GM23338 (cell line): Measurements from ENCODE around the gene ONECUT1. TPM values are rescaled to one million over a fixed set of nuclear protein-coding genes. Genes with fewer than 3 reads are reported as not detected.

Experiments
- ATAC-seq: fragments of 200-7000 bp; cut with Tn5 transposase; 3 replicates; pipeline ENCODE4 v1.9.1; 2020
- DNase-seq: peaks from one replicate; pipeline ENCODE4 v3.0.0-alpha.2; 2015; ENCODE audit warnings: low spot score
- H2AFZ ChIP-seq: fragments of 200-600 bp; sonication (generic); 2 replicates; pipeline ENCODE4 v1.8.0; 2016; ENCODE audit warnings: antibody characterized with exemption, mild to moderate bottlenecking, moderate library complexity
- H3F3A ChIP-seq: fragments of 200-600 bp; sonication (generic); replicated peaks from 2 replicates; pipeline ENCODE4 v1.8.0; 2017; ENCODE audit warnings: antibody characterized with exemption, mixed run types, low read depth
- H3K27ac ChIP-seq: fragments of 200-600 bp; sonication (generic); 2 replicates; pipeline ENCODE4 v1.6.1; 2016; ENCODE audit warnings: low read depth
- H3K27me3 ChIP-seq: fragments of 200-600 bp; sonication (generic); 2 replicates; pipeline ENCODE4 v1.8.0; 2016; ENCODE audit warnings: mild to moderate bottlenecking, mixed run types, moderate library complexity; ENCODE audit not compliant: insufficient read depth
- H3K36me3 ChIP-seq: fragments of 200-600 bp; sonication (generic); 2 replicates; pipeline ENCODE4 v1.8.0; 2016; ENCODE audit warnings: mild to moderate bottlenecking; ENCODE audit not compliant: insufficient read depth
- H3K4me1 ChIP-seq: fragments of 200-600 bp; sonication (generic); 2 replicates; pipeline ENCODE4 v1.8.0; 2016; ENCODE audit warnings: mild to moderate bottlenecking, moderate library complexity; ENCODE audit not compliant: insufficient read depth
- H3K4me2 ChIP-seq: fragments of 200-600 bp; sonication (generic); 2 replicates; pipeline ENCODE4 v1.7.1; 2017; ENCODE audit warnings: mixed run types
- H3K4me3 ChIP-seq: fragments of 200-600 bp; sonication (generic); 2 replicates; pipeline ENCODE4 v1.6.1; 2016; ENCODE audit warnings: mixed run types
- H3K79me2 ChIP-seq: fragments of 200-600 bp; sonication (generic); replicated peaks from 2 replicates; pipeline ENCODE4 v1.8.0; 2017; ENCODE audit warnings: mild to moderate bottlenecking; ENCODE audit not compliant: insufficient read depth
- H3K9me2 ChIP-seq: fragments of 200-600 bp; sonication (generic); 2 replicates; pipeline ENCODE4 v1.8.0; 2017; ENCODE audit not compliant: insufficient read depth
- H4K20me1 ChIP-seq: fragments of 200-600 bp; sonication (generic); replicated peaks from 2 replicates; pipeline ENCODE4 v1.8.0; 2017; ENCODE audit warnings: mild to moderate bottlenecking; ENCODE audit not compliant: insufficient read depth
- H3K27ac Mint-ChIP-seq: 2 replicates; pipeline ENCODE4 v1.8.0; 2020; ENCODE audit warnings: inconsistent platforms, mild to moderate bottlenecking, moderate library complexity, mixed read lengths
- H3K27me3 Mint-ChIP-seq: 3 replicates; pipeline ENCODE4 v1.8.0; 2022; ENCODE audit warnings: low read depth, mild to moderate bottlenecking, moderate library complexity, mixed read lengths, inconsistent platforms; ENCODE audit not compliant: insufficient read depth, poor library complexity
- H3K36me3 Mint-ChIP-seq: 3 replicates; pipeline ENCODE4 v1.8.0; 2021; ENCODE audit warnings: low read depth, mild to moderate bottlenecking, inconsistent platforms, moderate library complexity, mixed read lengths
- H3K4me1 Mint-ChIP-seq: 3 replicates; pipeline ENCODE4 v1.8.0; 2020; ENCODE audit warnings: mild to moderate bottlenecking, inconsistent platforms, mixed read lengths
- H3K4me3 Mint-ChIP-seq: 3 replicates; pipeline ENCODE4 v1.8.0; 2021; ENCODE audit warnings: moderate library complexity, mild to moderate bottlenecking, inconsistent platforms, mixed read lengths
- H3K9me3 Mint-ChIP-seq: 3 replicates; pipeline ENCODE4 v1.8.0; 2020; ENCODE audit warnings: moderate library complexity, mild to moderate bottlenecking, inconsistent platforms, mixed read lengths
- EZH2 ChIP-seq: fragments of 200-600 bp; sonication (generic); IDR thresholded peaks from one replicate; pipeline ENCODE4 v1.8.0; 2017; ENCODE audit warnings: antibody characterized with exemption, mild to moderate bottlenecking, low read depth; ENCODE audit not compliant: unreplicated experiment
- EZH2phosphoT487 ChIP-seq: fragments of 200-600 bp; sonication (generic); IDR thresholded peaks from one replicate; pipeline ENCODE4 v1.8.1; 2018; ENCODE audit warnings: antibody characterized with exemption; ENCODE audit not compliant: unreplicated experiment
- JUNB ChIP-seq: IDR thresholded peaks from one replicate; pipeline ENCODE4 v1.6.1; 2016; ENCODE audit warnings: antibody characterized with exemption; ENCODE audit not compliant: unreplicated experiment
- polyA plus RNA-seq: library from polyadenylated mRNA; unstranded; fragments of >200 nt; fragmentation: Nextera tagmentation; extraction: Ambion mirVana; gene quantifications from 2 replicates; pipeline ENCODE4 v1.2.1, GENCODE V29; 2016
- total RNA-seq: library from RNA; depleted of rRNA; stranded (reverse); fragments of >200 nt; shearing (Covaris generic); gene quantifications from 2 replicates; pipeline ENCODE4 v1.2.3, GENCODE V29; 2014
- TF ChIP-seq, protein P1 (sequence below): IDR thresholded peaks from one replicate; pipeline ENCODE4 v1.6.1; 2018; ENCODE audit warnings: antibody characterized with exemption; ENCODE audit not compliant: unreplicated experiment

ONECUT1 gene
- total and polyA plus RNA-seq, 2 experiments from 2014 or later = 4.3 to 9.4 TPM

GRCh38 chr15:52787549-52788098, 2.5 kb downstream of the ONECUT1 start:
- Histone ChIP-seq H3K27me3 (peaks cover 98% of the 10 kb centered on the region), H4K20me1 (peaks cover 16% of the 10 kb centered on the region; the same call in 1 of the 2 replicates), H3K36me3 (no peaks in the 10 kb centered on the region), H3K27ac (no peak overlapping the region), H3F3A (peaks cover 24% of the 10 kb centered on the region; the same call in 1 of the 2 replicates), H3K9me2 (no peaks in the 10 kb centered on the region), H3K4me2 (peak overlapping the region; percentile 82), H3K4me3 (peak overlapping the region; percentile 59), H2AFZ (no peak overlapping the region), H3K79me2 (no peaks in the 10 kb centered on the region), H3K4me1 (peaks cover 58% of the 10 kb centered on the region)
- peak; percentile 57 for DNase-seq
- Mint-ChIP-seq H3K36me3 (no peaks in the 10 kb centered on the region), H3K27ac (no peak overlapping the region), H3K9me3 (no peaks in the 10 kb centered on the region; the same call in 1 of the 3 replicates), H3K4me1 (peaks cover 61% of the 10 kb centered on the region), H3K4me3 (peak overlapping the region; percentile 77), H3K27me3 (peaks cover 98% of the 10 kb centered on the region)
- ATAC-seq = no peak
- TF ChIP-seq EZH2phosphoT487 (peak; percentile 74), EZH2 (peak; percentile 98)
- TF ChIP-seq, protein P1, sequence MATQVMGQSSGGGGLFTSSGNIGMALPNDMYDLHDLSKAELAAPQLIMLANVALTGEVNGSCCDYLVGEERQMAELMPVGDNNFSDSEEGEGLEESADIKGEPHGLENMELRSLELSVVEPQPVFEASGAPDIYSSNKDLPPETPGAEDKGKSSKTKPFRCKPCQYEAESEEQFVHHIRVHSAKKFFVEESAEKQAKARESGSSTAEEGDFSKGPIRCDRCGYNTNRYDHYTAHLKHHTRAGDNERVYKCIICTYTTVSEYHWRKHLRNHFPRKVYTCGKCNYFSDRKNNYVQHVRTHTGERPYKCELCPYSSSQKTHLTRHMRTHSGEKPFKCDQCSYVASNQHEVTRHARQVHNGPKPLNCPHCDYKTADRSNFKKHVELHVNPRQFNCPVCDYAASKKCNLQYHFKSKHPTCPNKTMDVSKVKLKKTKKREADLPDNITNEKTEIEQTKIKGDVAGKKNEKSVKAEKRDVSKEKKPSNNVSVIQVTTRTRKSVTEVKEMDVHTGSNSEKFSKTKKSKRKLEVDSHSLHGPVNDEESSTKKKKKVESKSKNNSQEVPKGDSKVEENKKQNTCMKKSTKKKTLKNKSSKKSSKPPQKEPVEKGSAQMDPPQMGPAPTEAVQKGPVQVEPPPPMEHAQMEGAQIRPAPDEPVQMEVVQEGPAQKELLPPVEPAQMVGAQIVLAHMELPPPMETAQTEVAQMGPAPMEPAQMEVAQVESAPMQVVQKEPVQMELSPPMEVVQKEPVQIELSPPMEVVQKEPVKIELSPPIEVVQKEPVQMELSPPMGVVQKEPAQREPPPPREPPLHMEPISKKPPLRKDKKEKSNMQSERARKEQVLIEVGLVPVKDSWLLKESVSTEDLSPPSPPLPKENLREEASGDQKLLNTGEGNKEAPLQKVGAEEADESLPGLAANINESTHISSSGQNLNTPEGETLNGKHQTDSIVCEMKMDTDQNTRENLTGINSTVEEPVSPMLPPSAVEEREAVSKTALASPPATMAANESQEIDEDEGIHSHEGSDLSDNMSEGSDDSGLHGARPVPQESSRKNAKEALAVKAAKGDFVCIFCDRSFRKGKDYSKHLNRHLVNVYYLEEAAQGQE = no peak

DNA sequence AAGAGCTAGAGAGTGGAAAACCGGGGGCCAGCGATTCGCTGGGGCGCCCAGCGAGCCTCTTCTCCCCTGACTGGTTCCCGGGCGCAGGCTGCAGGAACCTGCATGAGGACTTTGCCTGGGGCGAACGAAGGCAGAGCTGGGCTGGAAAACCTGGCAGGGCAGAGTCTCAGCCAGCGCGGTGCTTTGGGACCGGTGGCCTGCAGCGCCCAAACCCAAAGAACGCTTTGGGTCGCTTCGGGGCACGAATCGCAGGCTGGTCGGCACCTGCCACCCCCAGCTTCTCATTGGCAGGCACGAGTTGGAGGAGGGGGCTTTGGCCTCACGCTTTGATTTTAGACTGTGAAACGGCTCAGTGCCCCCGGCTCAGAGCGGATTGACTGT, 3.0 kb downstream of the ONECUT1 start:
- peaks cover 53% of the 10 kb centered on the region for H3K4me1 ChIP-seq
- Mint-ChIP-seq H3K27me3 (peaks cover 95% of the 10 kb centered on the region), H3K9me3 (no peaks in the 10 kb centered on the region; the same call in 1 of the 3 replicates), H3K27ac (no peak overlapping the region), H3K4me1 (peaks cover 57% of the 10 kb centered on the region), H3K36me3 (no peaks in the 10 kb centered on the region), H3K4me3 (peak overlapping the region; percentile 77)
- peak overlapping the region; percentile 59 for H3K4me3 ChIP-seq
- H3K27ac ChIP-seq = no peak overlapping the region
- peak overlapping the region; percentile 82 for H3K4me2 ChIP-seq
- H3F3A ChIP-seq = peaks cover 24% of the 10 kb centered on the region; the same call in 1 of the 2 replicates
- ATAC-seq = peak; percentile 2
- H3K79me2 ChIP-seq = no peaks in the 10 kb centered on the region
- no peak overlapping the region for H2AFZ ChIP-seq
- no peaks in the 10 kb centered on the region for H3K9me2 ChIP-seq
- H4K20me1 ChIP-seq = peaks cover 16% of the 10 kb centered on the region; the same call in 1 of the 2 replicates
- H3K36me3 ChIP-seq = no peaks in the 10 kb centered on the region
- peaks cover 98% of the 10 kb centered on the region for H3K27me3 ChIP-seq
- DNase-seq = peak; percentile 81
- TF ChIP-seq, protein P1 = no peak
- peak; percentile 85 for TF ChIP-seq EZH2
- peak; percentile 70 for TF ChIP-seq EZH2phosphoT487
- no peak for TF ChIP-seq JUNB
